Measurements from ENCODE around the gene ARID3C.

Gene ARID3C

DNA sequence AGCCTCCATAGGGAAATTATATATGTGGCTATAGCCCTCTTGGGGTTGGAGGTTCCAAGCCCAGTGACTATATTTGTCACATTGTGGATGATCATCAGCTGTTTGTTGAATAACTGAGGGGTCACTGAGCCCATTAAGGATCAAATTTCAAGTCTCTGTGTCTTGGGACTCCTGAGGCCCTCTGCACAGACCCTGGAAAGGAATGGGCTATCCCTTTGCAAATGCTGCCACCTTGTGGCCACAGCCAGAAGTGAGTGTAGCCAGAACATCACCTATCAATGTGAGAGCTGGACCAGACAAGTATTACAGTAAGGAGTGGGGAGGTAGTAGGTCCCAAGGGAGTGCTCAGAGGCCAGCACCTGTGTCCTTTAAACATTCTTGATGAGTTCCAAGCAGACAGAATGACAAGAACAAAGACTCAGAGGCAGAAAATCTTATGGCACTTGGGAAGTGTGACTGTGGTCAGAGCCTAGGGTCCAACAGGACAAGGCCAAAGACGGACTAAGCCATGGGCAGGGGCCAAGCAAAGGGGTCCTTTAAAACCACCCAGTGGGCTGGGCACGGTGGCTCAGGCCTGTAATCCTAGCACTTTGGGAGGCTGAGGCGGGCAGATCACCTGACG is 25.1 kb downstream of the ARID3C start:
- DNase-seq = peak in 55 of 56 donors; percentile 22 to 95 (median 64)

DNA sequence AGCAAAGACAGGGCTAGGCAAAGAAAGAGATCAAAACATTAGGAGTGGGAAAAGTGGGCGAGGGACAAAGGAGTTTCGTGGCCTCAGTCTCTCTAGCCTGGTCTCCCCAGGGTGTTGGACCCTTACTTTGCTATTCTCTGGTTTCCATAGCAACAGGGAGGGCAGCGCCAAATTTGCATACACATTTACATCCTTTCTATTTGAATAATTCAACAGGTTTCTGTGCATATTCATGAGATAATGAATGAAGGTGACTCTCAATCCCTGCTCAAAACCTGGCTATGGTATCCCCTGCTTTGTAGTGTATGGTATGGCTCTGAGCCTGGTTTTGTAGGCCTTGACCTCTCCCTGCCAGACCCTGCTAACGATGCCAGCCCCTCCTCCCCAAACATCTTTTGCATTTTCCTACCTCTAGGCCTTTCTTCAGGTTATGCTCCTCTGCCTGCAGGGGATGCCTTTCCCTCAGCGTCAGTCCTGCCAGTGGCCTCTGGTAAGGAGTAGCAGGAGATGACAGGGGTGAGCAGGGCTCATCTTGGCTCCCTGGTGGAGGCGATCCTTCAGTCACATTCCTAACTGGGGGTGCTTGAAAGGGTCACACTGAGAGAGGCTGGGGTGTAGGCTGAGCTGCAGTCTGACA is 26.8 kb downstream of the ARID3C start:
- no peak for DNase-seq

DNA sequence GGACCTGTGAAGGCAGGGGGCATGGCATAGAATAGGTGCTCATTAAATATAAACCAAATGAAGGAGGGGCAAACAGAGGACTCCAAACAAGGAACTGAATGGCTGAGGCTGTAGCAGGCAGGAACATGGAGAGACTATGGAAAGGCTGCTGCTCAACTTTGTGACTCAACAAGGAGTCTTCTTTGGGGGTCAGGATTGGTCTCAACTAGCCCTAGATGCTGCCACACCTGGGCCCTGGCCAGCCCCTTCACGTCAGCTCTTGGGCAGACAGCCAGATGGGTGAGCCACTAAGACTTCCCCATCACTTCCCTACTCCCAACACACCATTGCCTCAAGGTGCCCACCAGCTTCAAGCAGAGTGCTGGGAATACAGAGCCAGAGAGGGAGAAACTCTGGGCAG is 28.0 kb downstream of the ARID3C start:
- no peak for DNase-seq

DNA sequence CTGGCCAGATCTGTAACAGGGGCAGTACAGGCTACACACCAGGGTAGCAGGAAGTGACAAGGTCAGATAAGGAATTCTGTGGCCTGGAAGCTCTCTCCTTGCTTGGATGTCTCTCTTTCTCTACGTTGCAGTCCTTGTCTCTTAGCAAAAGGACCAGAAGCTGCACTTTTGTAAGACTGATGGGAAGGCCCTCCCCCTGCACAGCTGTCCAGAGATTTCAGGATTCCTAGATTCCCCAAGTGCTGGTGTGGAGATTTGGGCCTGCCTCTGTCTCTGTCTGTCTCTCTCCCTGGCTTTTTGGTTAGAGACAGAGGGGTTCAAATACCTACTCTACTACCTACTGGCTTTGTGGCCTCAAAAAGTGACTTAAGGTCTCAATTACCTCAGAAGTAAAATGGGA is 29.3 kb downstream of the ARID3C start:
- no peak for DNase-seq

DNA sequence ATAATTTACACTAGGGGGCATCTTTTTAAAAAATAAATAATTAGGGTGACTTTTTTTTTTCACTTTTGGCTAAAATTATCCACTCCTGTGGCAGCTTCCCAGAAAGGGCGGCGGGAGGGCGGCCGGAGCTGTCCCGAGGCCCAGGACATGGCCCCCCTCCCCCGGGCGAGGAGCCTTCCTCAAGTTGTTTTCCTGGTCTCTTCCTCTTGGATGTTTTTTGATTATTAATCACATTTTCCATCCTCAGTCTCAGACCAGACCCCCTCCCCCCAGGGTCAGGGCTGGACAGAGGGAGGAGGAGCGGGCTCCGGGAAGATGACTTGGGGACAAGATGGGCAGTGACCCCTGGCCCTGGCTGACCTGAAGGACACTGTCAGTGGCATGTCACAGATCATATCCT is 34.7 kb downstream of the ARID3C start:
- peak in 2 of 56 donors; percentile 17 to 23 for DNase-seq

DNA sequence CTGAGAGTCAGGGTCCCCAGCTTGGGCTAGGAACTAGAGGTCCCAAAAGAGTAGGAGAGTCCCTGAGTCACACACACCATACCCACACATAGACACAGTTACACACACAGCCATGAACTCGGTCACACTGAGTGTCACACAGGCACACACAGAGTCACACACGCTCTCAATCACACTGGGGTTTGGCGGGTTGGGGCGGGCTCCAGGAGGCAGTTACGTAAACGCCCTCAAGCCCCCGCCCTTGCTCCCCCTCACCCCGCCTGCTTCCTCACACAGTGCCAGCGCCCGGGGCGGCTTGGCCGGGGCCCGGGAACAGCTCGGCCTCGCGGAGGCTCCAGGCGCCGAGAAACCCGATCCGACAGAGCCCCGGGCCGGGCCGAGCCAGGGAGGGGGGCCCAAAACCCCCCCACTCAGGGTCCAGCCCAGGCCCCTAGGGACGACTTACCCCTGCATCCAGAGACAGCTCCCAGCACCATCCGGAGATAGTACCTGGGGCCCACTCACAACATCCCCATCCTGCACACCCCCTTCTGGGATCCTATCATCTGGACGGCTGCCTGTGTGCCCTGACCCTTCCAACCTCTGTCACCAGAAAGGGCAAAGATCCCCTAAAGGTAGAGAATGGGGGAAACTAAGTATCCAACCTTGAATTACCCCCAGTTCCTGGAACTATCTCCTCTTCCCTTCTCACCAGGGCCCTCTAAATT is 35.8 kb downstream of the ARID3C start:
- DNase-seq = peak in 39 of 56 donors; percentile 8 to 78 (median 49)

DNA sequence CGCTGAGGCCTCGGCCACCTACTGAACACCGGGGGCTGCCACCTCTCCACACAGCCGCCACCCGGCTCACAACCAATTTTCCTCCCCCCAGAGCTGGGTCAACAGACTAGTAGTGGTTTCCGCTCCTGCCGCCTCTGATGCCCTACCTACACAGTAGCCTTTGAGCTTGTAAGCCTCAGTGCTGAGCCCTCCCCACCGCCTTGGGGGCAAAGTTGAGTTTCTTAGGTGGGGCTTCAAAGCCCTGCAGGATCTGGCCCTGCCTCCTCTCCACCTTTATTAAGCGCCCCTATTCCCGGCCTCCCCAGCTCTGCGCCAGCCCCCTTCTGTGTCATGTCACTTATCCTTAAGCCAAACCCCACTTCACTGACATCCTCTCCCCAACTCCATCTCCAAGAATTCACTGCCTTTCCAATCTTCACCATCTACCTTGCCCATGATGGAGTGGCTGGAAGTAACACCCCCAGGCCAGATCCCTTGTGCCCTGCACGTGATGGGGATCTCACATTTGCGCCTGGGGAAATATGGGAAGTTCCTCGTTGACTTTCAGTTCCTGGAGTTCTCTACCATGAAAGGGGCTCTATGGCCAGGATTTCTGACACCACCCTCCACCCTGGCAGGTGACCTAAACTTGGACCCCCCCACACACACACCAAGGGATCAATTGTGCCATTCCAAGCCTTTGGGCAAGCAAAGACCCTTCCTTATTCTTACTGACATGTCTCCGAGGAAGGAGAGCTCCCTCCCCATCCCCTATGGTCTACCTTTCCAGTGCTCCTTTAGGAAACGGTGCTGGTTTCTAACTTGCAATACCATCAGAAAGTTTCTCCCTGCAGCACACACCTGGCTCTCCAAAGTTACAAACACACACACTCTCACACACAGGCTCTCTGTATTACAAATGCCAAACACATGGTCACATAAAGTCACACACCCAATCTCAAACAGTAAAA is 36.7 kb downstream of the ARID3C start:
- no peak for DNase-seq

DNA sequence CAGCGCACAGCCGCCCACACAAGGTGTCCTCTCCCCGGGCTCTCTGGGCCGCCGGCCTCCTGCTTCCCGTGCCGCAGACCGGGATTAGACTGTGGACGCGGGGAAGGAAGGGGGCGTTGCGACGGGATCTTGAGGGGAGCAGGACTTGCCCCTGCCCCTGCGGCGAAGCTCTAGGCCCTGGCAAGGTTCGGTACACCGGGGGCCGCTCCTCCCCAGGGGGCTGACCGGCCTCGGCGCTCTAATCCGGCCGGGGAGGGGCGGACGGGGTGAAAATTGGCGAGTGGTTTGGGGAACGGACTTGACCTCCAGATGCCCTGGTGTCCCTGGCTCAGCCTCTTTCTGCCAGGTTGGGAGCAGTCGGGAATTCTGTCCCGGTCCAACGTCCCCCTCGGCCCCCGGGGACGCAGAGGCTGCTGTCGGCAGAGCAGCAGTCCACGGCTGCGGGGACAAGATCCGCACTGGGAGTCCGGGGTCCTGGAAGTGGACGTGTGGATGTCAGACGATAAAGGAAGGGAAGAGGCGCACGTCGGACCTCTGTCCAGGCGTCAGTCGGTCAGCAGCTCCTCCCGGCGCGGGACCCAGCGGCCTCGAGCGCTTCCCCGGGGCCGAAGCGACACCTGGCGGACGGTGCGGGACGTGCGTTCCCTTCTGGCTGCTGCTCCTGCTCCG is 37.5 kb downstream of the ARID3C start:
- DNase-seq = peak in 55 of 56 donors; percentile 24 to 90 (median 69)

DNA sequence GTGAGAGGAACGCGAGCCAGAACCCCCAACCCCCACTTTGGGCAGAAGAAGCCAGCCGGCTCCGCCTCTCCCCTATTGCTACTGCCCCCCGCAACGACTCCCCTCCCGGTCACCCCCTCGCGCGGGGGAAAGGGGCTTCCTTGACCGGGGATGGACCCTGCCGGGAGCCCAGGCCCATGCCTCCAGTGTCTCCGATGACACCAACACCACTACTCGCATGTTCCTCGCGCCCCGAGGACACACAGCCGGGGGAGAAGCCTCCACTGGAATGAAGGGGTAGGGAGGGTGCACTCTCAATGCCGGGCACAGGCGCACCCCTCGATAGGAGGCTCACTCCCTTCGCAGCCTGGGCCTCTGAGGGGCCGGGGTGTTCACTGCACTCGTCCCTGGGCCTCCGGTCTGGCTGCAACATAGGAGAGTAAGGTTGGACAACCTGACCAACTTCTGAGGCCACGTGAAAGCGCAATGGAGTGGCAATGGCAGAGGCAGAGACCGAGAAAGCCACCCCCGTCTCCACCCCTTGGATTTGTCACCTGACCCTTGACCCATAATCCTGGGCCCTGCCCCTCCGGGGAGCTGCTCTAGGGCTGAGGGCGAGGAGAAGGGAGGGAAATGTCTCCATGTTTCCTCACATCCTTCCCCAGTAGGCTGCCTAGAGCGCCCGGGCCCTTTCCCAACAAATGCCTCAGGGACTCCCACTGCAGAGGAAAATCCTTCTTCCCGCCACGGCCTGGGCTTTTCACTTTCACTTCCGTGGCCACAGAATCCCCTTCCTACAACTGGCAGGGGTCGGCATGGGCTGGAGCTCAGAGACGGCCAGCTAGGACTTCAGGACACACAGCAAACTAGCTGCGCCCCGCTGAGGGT is 38.3 kb downstream of the ARID3C start:
- DNase-seq = peak in 7 of 56 donors; percentile 41 to 59 (median 46)

DNA sequence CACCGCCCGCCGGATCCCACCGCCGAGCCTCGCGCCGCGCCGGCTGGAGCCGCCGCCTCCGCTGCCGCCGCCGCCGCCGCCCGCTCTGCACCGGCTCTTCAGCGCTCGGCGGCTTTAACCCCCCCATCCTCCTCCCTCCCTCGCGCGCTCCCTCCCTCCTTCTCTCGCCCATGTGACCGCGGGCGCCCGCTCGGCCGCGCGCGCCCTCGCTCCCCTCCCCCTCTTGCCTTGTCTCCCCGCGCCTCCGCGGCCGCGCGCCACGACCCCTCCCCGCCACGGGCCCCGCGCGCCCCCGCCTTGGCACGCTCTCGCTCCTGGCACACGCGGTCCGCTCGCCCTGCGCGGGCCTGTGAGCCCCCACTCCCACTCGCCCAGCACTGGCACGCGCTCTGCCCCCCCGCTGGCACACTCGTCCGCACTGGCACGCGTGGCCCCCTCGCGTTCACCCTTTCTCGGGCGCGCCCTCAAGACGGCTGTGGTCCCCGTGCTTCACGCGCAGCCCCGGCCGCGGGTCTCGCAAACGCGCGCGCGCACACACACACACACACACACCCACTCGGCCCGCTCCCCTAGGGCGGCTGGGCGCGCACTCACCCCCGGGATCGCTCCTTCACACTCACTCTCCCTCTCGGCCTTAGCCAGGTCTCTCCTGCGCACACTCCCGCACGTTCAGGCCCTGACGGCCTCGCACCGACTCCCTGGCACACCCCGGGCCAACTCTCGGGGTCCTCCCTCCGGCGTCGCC is 39.1 kb downstream of the ARID3C start, which contains the start of gene CNTFR:
TSS of gene CNTFR (minus strand) at position 89 of the 745 bp plus-strand sequence. CDS start 20,743 bp downstream, outside the sequence.
- peak in 47 of 56 donors; percentile 32 to 82 (median 63) for DNase-seq

DNA sequence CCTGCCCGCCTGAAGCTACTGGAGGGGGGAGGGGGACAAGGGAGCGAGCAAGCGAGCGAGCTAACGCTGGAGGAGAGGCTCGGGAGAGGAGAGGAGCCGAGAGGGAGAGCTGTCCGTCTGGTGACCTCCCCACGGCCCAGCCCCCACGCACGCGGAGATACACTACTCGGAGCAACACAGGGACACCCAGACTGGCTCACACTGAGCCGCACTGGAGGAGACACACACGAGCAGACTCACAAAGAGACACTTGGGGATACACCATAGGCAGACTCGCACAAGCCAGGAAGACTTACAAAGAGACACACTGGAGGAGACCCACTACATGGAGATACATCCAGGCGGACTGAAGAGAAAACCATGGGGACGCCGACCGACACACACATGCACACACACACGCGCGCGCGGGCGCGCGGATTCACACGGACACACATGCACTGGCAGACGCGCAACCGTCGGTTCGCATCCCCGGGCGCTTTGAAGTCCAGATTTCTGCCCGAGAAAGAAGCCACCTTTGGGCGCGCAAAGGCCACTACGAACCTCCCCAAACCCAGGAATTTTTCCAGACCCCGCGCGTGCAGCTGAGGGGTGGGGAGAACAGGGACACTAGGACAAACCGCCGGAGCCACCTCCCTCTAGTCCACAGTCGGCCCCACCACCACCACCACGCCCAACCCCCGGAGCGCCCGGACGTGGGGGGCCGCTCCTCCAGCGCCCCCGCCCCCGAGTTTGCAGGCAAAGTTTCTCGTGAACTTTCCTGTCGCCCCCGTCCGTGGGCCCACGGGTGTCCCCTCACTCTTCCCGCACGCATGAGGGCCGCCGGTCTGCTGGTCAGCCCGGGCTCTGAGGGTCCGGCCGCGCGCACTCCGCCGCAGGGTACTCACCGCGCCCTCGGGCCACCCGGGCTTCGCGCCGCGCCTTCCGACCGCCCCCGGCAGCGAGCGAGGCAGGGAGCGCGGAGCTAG is 39.9 kb downstream of the ARID3C start:
- peak in 17 of 56 donors; percentile 24 to 59 (median 41) for DNase-seq

DNA sequence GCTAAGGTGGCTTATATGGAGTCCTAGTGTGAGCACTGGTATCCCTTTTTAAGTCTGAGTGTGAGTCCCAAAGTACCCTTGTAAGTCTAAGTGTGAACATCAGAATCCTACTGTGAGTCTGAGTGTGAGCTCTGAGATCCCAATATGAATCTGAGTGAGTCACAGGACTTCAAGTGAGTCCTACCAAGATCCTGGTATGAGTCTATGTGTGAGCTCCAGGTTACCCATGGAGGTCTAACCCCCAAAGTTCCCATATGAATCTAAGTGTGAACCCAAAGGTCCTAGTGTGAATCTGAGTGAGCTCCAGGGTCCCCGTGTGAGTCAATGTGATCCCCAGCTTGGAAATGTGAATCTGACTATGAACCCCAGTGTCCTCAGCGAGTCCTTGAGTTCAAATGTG is 41.6 kb downstream of the ARID3C start:
- DNase-seq = no peak

DNA sequence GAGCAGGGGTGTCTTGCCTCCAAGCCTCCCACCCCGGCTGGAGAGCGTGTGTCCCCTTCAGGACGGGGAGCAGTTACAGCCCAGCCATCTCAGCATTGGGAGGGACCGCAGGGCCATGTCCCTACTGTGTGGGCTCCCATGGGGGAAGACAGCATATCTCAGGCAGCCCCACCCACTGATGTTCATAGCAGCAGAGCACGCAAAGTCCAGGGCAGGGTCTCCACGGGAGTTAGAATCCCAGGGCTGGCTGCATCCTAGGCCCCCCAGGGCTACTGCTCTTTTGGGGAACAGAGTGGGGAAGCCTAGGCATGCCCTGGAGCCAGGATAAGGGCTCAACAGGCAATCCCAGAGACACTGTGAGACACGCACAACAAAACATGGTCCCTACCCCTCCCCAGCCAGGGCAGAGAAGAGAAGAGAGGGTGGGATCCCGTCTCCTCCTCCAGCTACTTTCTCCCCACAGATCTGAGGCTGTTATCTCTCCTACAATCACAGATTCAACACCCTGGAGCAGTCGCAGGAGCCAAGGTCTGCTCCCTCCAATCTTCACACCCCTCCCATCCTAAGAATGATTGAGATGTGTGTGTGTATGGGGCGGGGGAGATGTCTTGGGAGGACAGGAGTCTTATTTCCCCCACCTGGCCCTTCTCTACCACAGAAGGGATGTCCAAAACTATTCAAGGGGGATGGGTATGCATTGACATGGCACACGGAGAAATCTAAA is 42.8 kb downstream of the ARID3C start:
- DNase-seq = no peak

DNA sequence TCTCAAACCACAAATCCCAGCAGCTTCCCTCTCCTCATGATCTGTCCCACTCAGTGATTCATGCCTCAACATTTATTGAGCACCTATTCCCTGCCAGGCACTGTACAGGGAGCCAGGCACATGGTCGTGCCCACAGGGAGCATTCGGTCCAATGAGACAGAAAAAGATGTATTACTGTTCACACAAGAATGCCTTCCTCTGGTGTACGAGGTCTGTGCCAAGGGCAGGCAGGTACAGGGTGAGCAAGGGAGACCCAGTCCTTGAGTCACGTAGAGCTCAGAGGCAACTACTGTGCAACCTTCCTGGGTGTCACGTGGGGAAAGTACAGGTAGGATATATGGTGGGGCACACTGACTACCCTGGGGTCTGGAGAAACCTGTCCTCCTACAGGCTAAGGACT is 43.9 kb downstream of the ARID3C start:
- no peak for DNase-seq

DNA sequence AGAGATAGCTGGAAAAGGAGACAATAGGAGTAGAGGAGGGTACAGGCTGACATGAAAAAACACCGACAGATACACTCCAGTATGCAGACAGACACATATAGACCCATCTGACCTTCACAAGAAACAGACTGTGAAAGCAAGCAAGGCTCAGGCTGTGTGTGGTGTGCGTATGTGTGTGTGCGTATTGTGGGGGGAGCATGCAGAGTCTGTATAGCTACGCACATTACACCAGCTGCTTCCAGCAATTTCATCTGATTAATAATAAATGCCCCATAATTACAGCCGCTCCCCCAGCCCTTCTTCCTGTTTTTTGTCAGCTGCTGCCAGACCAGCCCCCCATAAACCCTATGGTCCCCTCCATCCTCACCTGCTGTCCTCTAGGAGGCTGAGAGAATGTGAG is 46.1 kb downstream of the ARID3C start:
- no peak for DNase-seq

DNA sequence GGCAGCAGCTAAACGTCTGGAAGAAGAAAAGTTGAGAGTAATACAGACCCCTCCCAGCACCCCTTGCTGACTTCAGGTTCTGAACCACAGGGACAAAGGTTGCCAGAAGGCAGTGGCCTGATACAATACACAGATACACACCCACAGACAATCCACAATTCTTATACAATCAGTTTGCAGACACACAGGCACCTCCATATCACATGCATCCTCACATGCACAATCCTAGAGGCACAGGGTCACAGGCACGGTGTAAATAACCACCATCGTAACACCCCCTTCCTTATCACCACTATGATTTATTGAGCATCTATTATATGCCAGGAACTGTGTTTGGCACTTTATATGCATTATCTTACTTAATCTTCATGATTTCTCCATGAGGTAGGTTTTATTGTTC is 47.5 kb downstream of the ARID3C start:
- DNase-seq = no peak

DNA sequence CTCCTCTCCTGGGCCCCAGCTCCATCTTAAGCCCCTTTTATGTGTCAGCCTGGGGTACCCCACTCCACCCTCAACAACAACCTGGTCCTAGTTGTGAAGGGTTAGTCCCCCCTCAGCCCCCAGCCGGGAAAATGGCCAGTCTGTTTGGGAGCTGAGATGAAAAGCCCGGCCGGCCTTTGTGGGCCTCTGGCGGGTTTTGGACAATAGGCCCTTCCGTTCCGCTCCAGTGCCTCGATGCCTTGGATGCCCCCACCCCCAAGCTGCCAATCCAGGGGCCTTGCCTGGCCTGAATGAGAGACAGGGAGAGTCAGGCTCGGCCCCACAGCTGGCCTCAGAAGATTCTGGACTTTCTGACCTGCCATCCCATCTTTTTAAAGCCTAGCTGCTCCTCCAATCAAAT is 48.5 kb downstream of the ARID3C start:
- peak in 18 of 56 donors; percentile 13 to 56 (median 31) for DNase-seq
